HFF-Myc (cell line): Measurements from ENCODE around the gene SPEM2.

Experiments used
- DNase-seq: peaks from one replicate; pipeline ENCODE4 v3.0.0-alpha.2; 2011; ENCODE audit warnings: low read depth; ENCODE audit errors: extremely low read depth
- H3K4me3 ChIP-seq: replicated peaks from 2 replicates; pipeline ENCODE4 v1.5.1; 2011; ENCODE audit warnings: low read depth, mild to moderate bottlenecking, control low read depth, low read length
- CTCF ChIP-seq: IDR thresholded peaks from 2 replicates; pipeline ENCODE4 v1.5.1; 2012; ENCODE audit warnings: mild to moderate bottlenecking, low read depth, low read length, control low read depth; ENCODE audit errors: missing control alignments

Gene SPEM2

GRCh38 chr17:7419819-7420610 is 5.4 kb upstream of the SPEM2 start, which contains the start of gene SPEM1:
Gene SPEM1, plus strand, starts transcription at chr17:7420324. Its CDS starts 61 bp downstream, at chr17:7420385.
- H3K4me3 ChIP-seq: no peak within 1 kb of the TSS
- no peak for DNase-seq
- TF ChIP-seq CTCF: no peak

- DNase-seq: no peak
- no peak for TF ChIP-seq CTCF
These were observed 4.2 kb upstream of the SPEM2 start for GRCh38 chr17:7421186-7421585.

GRCh38 chr17:7423679-7424078 is 1.7 kb upstream of the SPEM2 start:
- no peak for DNase-seq
- TF ChIP-seq CTCF: no peak
- no peak overlapping the region for H3K4me3 ChIP-seq

More at GRCh38 chr17:7421186-7421585, 4.2 kb upstream of the SPEM2 start:
- no peak overlapping the region for H3K4me3 ChIP-seq

DNA sequence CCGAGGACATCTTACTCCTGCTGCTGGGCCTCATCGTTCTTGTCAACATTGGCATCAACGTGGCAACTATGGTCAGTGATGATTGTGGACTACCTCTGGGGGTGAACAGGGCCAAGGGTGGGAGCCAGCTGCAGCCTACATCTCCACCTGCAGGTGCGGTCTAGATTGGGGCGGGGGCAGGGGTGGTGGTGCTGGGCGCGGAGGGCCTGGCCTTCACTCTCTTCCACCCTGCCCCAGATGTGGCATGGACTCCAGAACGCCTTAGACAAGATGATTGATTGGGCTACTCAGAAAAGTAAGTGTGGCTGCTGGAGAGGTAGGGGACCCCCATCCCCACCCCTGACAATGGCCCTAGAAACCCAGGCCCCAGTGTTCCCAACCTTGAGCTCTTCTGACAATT is 340 bp downstream of the SPEM2 start:
- H3K4me3 ChIP-seq: no peak overlapping the region
- TF ChIP-seq CTCF: no peak
- DNase-seq: no peak

DNA sequence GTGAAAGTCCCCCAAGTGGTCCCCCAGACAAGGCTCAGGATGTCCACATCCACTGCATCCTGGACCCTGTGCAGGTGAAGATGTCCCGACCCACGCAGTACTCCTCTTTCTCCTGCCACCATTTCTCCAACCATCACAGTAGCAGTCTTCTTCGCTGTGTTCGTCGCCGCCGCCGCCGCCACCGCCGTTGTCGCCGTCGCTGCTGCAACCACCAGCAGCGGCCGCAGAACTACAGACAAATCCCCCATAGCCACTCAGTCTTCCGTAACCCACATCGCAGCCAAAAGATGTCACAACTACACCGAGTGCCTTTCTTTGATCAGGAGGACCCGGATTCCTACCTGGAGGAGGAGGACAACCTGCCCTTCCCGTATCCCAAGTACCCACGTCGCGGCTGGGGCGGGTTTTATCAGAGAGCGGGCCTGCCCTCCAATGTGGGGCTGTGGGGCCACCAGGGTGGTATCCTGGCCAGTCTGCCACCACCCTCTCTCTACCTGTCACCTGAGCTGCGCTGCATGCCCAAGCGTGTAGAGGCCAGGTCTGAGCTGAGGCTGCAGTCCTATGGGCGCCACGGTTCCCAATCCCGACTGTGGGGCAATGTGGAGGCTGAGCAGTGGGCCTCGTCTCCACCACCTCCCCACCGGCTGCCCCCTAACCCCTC is 917 bp downstream of the SPEM2 start:
- H3K4me3 ChIP-seq: no peak overlapping the region
- no peak for TF ChIP-seq CTCF
- no peak for DNase-seq

- no peak for DNase-seq
- TF ChIP-seq CTCF: no peak
These were observed 1.6 kb downstream of the SPEM2 start for GRCh38 chr17:7426896-7427489.

More at GRCh38 chr17:7426896-7427489, 1.6 kb downstream of the SPEM2 start:
- H3K4me3 ChIP-seq: no peak overlapping the region
